Thyroid gland (tissue), 4 donors: ENCODE measurements around the gene BMPR2.

Experiments used
- CTCF ChIP-seq, 6 experiments: fragments of 200-600 bp in 3 of 6; fragments of 450-650 bp in 3 of 6; sonication (generic) in 3 of 6; IDR thresholded peaks; one replicate each; pipeline ENCODE4 v1.5.1; 2016 to 2019; ENCODE audit warnings: antibody characterized with exemption in 6 of 6, mild to moderate bottlenecking in 2 of 6, inconsistent platforms in 1 of 6, moderate library complexity in 1 of 6
- POLR2A ChIP-seq, 2 donors: fragments of 450-650 bp; IDR thresholded peaks; one replicate each; pipeline ENCODE4 v1.6.1; 2017; ENCODE audit warnings: antibody characterized with exemption in 2 of 2, mild to moderate bottlenecking in 2 of 2, moderate library complexity in 1 of 2

DNA sequence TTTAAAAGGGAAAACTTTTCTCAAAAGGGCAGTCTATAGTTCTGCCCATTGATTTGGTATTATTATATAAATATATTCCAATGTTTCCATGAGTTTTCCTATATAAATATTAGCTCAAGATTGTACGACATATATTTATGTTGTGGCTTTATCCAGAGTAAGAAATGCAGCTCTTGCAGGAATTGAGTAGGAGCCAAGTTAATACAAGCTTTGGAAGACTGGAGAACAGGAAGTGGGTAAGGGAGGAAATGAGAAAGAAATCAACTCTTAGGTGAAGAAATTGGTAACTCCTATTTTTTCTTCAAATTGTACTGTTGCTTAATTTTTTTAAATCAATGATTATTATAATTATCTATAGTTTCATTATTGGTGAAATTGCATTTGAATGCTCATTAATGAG, 153.3 kb downstream of the BMPR2 start:
- no peak for TF ChIP-seq CTCF (IDR thresholded peaks at IDR 0.05)
- TF ChIP-seq POLR2A (IDR thresholded peaks at IDR 0.05), result no peak
